KBM-7 (cell line): Measurements from ENCODE around the gene ITSN1.
"Not testable (repeated sequence)": the region's sequence is repeated elsewhere in the genome, so short reads cannot be mapped to it uniquely, and the experiment has no call there.

ENCODE experiments used
- DNase-seq: peaks from one replicate; pipeline ENCODE4 v3.0.0-alpha.2; 2015
- in situ Hi-C: fragments of 300-500 bp; cut with MboI; formaldehyde crosslinking; loops from 2 replicates; pipeline ENCODE4 v1.14.3; 2020; ENCODE audit warnings: low sequenced_read_pairs, low pct_unique_long_range_greater_than_20kb, mixed read lengths

The ITSN1 gene

DNA sequence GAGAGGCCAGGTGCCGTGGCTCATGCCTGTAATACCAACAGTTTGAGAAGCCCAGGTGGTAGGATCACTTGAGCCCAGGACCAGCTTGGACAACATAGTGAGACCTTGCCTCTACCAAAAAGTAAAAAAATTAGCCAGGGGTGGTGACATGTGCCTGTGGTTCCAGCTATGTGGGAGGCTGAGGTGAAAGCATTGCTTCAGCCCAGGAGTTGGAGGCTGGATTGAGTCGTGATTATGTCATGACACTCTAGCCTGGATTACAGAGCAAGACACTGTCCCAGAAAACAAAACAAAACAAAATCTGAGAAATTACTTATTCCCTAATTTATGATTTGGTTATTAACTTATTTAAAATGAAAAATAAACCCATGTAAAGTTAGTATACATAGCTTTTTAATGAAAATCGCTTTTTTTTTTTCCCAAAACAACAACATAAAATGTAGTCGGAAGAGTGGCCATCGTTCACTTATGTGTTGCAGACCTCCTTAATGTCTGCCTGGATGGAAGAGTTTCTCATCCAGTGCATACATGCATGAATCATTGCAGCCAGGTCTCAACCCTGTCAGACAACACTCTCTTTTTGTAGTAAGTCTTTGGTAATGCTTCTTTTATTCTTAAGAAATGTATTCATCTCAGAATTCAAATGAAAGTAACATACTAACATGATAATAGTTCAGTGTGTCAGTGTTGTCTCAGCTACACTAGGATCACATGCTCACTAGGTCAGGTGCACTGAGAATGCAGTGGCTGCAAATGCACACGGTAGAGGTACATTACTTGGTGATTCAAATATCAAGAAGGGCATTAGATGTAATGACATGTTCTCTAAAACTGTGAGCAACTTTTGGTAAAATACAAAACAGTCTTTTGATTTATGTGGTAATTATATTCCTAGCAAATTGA lies 28.0 kb downstream of the ITSN1 start:
- DNase-seq, result no peak
- in situ Hi-C loops, result no loop called here

DNA sequence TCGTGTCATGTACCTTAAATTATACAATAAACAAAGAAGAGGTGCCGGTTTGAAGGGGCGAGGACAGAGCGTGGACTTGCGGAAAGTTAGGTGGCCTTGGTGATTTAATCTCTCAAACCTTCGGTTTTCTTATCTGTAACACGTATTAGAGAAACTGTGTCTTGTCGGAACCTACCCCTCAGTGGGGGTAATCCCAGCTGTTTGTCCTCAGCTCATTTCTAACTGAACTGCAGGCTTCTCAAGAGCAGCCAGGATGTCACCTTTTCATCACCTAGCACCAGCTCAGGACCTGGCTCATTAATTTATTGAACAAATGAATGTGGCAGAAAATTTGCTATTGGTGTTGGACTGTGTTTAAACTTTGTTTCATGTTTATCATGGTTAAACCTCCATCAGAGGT lies 31.2 kb downstream of the ITSN1 start:
- no peak for DNase-seq
- in situ Hi-C loops, result no loop called here

DNA sequence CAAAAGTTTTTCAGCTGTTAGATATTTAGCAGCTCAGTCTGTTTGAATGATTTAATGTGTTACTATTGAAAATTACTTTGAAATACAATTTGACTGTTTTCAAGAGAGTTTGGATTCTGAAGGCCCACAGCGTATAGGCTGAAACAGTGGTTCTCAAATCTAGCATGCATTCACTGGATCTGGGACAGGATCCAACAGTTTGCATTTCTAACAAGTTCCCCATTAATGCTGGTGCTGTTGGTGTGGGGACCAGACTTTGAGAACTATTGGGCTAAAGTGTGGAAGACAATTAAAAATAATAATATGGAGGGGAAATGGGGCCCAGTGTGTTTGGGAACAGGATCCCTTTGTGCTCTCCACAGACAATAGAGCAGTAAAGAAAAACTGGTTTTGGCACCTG lies 31.9 kb downstream of the ITSN1 start:
- in situ Hi-C loops, result no loop called here
- no peak for DNase-seq

DNA sequence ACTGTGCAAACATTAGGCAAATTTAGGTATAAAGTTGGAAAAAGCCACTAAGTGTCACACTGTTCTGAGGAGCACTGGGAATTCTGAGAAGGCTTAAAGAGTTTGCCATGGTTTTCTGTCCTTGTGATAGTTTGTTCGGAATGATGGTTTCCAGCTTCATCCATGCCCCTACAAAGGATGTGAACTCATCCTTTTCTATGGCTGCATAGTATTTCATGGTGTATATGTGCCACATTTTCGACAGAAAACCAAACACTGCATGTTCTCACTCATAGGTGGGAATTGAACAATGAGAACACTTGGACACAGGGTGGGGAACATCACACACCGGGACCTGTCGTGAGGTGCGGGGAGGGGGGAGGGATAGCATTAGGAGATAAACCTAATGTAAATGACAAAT lies 34.4 kb downstream of the ITSN1 start:
- DNase-seq, in situ Hi-C loops: not testable (repeated sequence)

DNA sequence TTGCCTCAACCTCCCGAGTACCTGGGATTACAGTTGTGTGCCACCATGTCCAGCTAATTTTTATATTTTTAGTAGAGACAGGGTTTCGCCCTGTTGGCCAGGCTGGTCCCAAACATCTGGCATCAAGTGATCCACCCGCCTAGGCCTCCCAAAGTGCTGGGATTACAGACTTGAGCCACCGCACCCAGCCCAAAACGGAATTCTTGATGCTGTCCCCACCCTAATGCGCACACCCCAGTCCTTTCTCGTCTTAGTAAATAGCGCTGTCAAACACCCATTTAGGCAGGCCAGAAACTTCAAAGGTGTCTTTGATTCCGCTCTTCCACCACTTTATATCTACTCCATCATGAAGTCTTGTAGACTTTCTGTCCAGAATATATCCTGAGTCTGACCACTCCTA lies 35.1 kb downstream of the ITSN1 start:
- in situ Hi-C loops, result no loop called here
- no peak for DNase-seq

DNA sequence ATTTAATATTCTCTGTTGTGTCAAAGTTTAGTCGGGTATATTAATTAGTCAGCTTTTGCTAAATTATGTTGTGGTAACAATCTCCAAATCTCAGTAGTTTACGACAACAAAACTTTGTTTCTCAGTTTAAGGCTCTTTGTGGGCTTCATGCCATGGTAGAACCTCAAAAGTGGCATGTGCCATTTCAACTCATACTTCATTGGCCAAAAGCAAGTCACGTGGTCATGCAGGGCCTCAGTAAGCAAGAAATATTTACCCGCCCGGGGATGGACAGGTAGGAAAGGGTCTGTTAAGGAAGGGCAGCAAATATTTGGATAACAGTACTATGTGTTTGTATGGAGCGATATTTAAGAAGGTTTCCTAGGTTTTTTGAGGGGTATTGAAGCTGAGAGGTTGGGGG lies 38.6 kb downstream of the ITSN1 start:
- in situ Hi-C loops, result no loop called here
- DNase-seq, result no peak

DNA sequence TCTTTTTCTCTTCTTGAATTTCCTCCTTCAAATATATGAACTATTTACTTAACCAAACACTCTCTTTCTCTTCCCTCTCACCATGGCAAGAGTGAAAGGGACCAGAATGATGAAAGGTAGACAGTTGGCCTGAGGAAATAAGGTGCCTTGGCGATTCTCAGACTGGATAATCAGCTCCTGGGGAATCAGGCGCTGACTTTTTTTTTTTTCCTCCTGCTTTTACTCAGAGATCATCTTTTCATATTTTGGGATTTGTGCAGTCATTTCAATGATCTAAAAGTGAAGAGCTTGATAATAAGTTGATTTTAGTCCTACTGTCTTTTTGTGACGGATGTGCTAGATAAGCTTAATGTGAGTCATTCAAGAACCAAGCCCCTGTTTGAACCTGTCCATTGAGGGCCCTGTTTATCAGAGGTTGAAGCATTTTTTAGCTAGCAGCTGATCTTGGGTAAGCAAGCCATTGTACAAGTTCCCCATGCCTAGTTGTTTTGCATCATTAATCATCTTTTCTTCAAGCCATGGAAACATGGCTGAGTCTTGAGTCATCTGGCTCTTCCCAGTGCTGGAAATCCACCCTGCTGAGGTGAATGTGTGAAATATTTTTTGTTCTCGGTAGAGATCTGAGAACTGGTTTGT lies 40.8 kb downstream of the ITSN1 start:
- in situ Hi-C loops, result no loop called here
- DNase-seq, result no peak

DNA sequence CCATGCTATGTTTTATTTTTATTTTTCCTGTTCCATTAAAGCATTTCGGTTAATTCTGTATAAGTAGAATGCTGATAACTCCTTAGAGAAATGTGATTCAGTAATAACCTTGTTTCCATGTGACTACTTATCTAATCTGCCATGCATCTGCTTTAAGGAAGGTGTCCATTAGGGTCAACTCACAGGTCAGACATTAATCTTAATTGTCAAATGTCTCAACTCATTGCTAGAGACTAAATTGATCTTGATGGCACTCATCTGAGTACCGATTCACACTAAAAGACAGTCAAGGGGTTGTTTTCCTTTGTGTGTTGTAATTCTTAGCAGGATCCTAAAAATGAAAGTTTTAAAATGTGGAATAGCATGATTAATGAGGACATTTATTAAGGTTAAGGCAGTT lies 41.8 kb downstream of the ITSN1 start:
- in situ Hi-C loops, result no loop called here
- no peak for DNase-seq

DNA sequence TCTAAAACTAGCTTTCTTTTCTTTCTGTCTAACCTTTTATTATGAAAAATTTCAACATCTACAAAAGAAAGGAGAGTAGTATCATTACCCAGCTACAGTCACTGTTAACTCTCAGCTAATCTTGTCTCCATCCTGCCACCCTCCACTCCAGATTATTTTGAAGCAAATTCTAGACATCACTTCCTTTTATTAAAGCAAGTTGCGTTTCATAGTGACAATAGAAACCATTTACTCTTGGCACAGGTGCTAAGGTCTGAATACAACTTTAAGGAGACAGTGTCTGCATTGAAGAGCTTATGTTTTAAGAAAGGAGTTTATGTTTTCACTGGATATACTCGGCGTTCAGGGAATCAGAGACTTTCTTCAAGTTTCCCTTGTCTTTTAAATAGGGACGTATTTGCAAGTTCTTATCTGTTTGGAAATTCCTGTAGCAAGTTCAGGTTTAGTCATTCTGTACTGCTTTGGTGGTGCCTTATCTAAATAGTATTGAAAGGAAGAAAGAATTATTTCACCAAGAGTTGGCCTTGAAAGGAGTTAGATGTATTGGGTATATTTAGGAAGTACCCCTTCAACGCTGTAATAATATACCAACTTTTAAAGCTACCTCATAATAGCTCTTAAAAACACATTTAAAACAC lies 42.7 kb downstream of the ITSN1 start:
- in situ Hi-C loops, result no loop called here
- DNase-seq, result no peak

DNA sequence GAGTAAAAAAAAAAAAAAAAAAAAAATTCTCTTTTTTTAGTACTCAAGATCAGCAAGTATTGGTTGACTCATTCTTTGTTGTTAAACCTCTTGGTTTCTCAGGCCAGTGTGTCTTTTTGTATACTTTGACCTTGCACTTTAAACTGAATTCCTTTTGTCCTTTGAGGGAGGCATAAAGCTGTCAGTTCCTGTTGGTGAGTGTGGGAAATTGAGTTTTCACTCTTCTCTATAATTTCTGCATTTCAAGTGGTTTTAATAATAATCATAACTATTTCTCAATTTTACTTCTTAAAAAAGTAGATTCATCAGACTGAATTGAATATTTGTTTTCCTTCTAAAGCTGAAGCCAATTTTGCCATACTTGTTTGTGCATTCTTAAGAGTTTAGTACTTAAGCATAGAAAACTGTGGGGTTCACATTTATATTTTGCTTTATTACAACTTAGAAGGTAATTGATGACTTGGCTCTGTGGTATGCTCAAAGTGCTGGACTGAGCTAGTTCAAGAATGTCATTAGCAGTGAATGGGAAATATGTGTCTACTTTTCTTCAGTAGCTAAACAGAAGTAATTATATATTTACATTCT lies 43.4 kb downstream of the ITSN1 start:
- no peak for DNase-seq
- in situ Hi-C loops, result no loop called here

DNA sequence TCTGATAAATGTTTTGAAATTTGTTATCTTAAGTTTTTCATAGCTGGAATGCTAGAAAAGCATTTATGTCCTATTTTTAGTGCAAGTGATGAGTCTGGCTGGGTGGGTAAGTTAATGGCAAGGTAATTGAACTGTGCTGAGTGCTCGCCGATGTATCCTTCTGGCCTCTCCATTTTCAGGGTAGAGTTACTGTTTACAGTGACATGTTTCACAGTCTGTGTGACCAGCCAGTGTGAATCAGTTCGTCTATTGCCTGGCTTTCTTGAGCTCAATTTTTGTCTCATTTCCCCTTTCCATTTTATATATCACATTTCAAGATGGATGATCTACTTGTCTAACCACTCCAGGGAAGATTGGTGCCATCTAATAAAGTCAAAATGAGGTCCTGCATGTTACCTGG lies 44.1 kb downstream of the ITSN1 start:
- no peak for DNase-seq
- in situ Hi-C loops, result no loop called here

DNA sequence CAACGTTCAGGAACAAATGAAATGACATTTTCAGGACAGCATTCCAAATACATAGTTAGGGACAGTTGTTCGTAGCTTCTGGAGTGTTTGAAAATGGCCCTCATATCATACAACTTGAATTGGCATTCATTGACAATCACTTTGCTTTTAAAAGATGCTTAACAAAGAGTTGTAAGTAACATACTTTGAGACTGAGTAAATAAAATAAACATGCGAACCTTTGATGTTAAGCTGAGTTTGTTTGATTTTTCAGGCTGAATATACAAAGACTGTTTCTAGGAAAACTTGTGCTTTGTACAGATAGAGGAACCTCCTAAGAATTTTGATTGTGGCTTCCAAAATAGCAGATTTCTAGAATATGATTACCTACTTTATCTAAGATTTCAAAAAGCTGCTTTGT lies 45.3 kb downstream of the ITSN1 start:
- in situ Hi-C loops, result no loop called here

DNA sequence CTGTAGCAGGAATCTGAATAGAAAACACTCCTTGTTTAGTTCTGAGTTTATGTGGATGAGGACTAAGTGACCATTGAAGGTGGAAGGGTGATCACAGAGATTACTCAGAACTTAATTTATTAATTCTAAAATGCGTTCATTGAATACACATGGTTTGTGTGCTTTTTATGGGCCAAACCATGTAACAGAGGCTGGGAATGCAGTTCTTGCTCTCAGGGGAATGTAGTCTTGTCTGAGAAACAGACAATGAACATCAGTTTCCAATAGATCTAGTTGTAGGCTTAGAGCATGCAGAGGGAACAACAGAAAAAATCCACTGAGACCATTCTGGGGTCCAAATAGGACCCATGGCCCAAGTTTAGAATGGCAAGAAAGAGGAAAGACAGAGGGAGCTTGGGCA lies 46.1 kb downstream of the ITSN1 start:
- in situ Hi-C loops, result no loop called here
- DNase-seq, result no peak

More for the DNA sequence above, 45.3 kb downstream of the ITSN1 start:
- no peak for DNase-seq

DNA sequence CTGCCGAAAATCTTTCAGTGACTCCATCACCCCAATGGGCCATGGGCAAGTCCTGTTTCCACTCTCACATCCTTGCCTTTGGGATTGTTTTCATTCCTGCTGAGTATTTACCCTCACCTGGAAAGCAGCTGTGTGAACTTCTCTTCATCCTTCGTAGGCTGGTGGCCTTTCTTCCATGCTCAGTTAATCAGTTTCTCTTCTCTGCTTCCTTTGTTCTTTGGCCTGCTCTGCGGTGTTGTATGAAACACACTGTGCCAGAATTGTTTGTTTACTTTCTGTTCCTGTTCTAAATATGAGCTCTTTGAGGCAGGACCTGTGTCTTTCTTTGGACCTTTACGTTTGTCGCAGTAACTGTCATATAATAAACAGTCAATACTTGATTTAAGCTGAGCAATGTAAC lies 48.6 kb downstream of the ITSN1 start:
- no peak for DNase-seq
- in situ Hi-C loops, result no loop called here

DNA sequence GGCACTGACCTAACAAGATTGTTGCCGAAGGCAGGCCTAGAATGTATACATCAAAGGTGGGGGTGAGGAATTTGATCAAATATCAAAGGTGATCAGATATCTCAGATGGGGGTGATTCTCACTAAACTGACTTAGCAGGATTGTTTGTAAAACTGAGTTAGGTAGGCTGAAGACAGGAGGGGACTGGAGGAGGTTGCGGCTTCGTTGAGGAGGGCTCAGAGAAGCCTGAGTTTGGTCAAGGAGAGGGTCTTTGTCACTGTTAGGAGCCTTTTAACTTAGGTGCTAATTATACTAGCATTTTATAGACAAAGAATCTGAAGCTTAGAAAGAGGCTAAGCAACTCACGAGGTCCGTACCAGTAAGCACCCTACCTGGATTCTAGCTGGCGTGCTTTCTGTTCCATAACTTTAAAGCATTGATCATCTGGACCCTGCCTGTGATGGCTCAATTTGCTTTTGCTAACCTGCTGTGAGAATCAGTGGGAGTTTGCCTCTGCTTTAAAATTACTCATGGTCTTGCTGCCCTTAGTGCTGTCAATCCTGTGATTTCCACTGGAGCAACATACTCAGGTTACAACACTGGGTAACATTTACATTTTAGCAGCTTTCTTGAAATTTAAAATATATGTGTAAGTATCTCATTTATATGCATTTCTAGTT lies 49.8 kb downstream of the ITSN1 start:
- no peak for DNase-seq

DNA sequence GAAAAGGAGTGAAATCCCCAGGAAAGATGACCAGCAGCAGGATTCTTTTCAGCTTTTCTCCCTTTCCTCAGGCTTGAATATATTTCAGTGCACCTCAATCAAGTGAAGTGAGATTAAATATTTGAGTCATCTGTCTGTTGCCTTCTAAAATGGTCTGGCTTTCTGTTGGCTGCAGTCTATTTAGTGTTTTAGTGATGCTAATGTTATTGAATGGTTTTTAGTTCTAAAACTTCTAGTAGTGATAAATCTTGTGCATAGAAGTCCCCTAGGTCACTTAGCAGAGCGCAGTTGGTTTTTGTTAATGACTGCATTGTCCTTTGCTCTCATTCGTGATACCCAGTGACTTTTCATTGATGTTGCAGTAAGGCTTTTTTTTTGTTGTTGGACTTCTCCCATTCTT lies 53.5 kb downstream of the ITSN1 start:
- DNase-seq, result no peak
- in situ Hi-C loops, result no loop called here

More for the DNA sequence above, 49.8 kb downstream of the ITSN1 start:
- in situ Hi-C loops, result no loop called here

DNA sequence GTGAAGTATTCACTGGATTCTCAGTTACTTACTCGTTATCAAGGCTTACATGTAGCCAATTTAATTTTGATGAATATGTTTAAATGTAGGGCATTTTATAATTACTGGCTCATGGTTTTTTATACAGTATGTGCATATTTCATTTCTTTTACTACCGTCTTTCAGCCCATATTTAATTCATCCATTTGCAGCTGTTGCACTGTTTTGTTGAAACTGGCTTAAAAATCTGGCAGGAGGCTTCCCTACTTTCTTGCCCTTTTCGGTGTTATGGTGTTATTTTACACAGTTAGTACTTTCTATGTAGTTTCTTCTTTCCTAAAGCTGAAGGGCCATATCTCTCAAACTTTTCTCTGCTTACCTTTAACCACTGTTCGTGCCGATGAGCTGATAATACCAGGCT lies 54.2 kb downstream of the ITSN1 start:
- DNase-seq, result no peak
- in situ Hi-C loops, result no loop called here

DNA sequence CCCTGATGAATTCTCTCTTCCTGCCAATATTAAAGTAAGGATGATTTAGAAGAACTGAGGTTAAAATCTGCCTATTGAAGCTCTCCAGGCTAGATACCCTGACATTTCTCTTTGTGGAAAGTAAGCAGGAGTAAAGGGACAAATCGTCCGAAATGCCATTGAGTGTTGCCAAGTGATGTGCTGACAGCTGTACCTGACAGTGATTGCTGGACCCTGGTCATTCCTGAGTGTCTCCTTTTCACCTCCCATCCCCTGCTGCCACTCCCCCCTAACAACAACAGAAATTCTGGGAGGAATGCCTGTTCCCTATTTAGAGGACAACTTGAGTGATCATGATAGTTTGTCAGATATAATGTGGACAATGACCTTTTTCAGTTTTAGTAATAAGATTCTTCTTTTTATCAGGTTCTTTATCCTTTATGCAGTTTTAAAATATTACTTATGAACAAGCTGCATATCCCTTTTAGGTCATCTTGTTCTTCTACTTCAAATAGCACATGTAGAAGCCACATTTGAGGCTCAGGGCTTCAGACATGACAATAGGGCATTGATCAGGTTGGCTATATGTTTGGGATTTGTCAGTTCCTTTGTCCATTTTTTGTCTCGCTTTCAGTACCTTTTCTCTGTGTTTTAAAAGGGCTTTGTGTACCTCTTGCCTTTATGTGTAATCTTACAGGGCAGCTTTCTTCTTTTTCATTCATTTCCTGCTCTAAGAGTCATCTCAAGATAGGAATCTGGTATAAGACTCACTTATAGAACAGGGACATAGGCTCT lies 56.0 kb downstream of the ITSN1 start:
- in situ Hi-C loops, result no loop called here
- DNase-seq, result no peak

DNA sequence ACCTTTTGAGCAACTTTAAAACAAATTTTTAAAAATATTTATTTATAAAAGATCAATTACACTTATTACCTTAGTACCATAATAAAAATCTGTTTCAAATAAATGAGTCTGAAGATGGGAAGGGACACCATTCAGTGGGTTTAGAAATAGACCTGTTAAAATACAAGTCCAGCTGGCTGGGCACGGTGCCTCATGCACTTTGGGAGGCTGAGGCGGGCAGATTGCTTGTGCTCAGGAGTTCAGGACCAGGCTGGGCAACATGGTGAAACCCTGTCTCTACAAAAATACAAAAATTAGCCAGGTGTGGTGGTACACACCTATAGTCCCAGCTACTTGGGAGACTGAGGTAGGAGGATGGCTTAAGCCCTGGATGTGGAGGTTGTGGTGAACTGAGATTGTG lies 57.0 kb downstream of the ITSN1 start:
- in situ Hi-C loops, result no loop called here
- no peak for DNase-seq
